ENCODE results near the gene IRS1. TPM values are rescaled to one million over a fixed set of nuclear protein-coding genes. Genes with fewer than 3 reads are reported as not detected.

Gene IRS1
- total RNA-seq, 6 experiments from 2014 or later: 37.4 to 49.9 (median 44.4) TPM

DNA sequence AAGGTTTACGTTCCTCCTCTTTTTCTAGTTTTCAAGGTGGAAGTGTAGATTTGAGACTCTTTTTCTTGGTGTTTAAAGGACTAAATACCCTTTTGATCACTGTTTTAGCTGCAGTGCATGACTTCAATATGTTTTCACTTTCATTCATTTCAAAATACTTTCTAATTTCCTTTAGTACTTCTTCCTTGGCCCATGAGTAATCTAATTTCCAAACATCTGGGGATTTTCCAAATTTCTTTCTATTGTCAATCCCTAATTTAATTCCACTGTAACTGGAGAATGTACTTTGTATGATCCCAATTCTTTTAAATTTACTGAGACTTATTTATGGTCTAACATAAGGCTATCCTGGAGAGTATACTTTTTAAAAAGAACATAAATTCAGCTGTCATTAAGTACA lies 32.4 kb upstream of the IRS1 start:
- TF ChIP-seq, protein P1, sequence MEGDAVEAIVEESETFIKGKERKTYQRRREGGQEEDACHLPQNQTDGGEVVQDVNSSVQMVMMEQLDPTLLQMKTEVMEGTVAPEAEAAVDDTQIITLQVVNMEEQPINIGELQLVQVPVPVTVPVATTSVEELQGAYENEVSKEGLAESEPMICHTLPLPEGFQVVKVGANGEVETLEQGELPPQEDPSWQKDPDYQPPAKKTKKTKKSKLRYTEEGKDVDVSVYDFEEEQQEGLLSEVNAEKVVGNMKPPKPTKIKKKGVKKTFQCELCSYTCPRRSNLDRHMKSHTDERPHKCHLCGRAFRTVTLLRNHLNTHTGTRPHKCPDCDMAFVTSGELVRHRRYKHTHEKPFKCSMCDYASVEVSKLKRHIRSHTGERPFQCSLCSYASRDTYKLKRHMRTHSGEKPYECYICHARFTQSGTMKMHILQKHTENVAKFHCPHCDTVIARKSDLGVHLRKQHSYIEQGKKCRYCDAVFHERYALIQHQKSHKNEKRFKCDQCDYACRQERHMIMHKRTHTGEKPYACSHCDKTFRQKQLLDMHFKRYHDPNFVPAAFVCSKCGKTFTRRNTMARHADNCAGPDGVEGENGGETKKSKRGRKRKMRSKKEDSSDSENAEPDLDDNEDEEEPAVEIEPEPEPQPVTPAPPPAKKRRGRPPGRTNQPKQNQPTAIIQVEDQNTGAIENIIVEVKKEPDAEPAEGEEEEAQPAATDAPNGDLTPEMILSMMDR (IDR thresholded peaks at IDR 0.05): no peak

DNA sequence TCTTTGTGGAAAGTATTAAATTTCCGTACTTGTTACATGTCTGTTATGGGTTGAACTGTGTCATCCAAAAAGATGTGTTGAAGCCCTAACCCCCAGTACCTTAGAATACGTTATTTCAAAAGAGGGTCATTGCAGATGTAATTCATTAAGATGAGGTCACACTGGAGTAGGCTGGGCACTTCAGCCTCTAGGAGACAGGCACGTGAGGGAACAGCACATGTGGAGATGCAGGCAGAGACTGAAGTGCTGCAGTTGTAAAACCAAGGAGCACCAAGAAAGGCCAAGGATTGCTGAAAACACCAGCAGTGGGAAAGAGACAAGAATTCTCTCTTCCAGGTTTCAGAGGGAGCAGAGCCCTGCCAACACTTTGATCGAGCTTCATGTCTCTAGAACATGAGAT lies 31.6 kb upstream of the IRS1 start:
- TF ChIP-seq, protein P1 (IDR thresholded peaks at IDR 0.05): no peak
- Mint-ChIP-seq H3K4me1 (ENCODE audit: low read depth) (peaks cover 29% of the 10 kb centered on the region), H3K27ac (no peak overlapping the region), H3K36me3 (ENCODE audit: low read depth) (no peaks in the 10 kb centered on the region; the same call in 1 of the 2 replicates), H3K4me3 (no peak overlapping the region), H3K9me3 (no peaks in the 10 kb centered on the region), H3K27me3 (ENCODE audit: insufficient read depth) (no peaks in the 10 kb centered on the region)
- no peak for DNase-seq

More for the DNA sequence above, 32.4 kb upstream of the IRS1 start:
- Mint-ChIP-seq H3K27me3 (ENCODE audit: insufficient read depth) (no peaks in the 10 kb centered on the region), H3K9me3 (no peaks in the 10 kb centered on the region), H3K27ac (no peak overlapping the region), H3K4me3 (no peak overlapping the region), H3K36me3 (ENCODE audit: low read depth) (peaks cover 3% of the 10 kb centered on the region), H3K4me1 (ENCODE audit: low read depth) (peaks cover 33% of the 10 kb centered on the region)
- no peak for DNase-seq

DNA sequence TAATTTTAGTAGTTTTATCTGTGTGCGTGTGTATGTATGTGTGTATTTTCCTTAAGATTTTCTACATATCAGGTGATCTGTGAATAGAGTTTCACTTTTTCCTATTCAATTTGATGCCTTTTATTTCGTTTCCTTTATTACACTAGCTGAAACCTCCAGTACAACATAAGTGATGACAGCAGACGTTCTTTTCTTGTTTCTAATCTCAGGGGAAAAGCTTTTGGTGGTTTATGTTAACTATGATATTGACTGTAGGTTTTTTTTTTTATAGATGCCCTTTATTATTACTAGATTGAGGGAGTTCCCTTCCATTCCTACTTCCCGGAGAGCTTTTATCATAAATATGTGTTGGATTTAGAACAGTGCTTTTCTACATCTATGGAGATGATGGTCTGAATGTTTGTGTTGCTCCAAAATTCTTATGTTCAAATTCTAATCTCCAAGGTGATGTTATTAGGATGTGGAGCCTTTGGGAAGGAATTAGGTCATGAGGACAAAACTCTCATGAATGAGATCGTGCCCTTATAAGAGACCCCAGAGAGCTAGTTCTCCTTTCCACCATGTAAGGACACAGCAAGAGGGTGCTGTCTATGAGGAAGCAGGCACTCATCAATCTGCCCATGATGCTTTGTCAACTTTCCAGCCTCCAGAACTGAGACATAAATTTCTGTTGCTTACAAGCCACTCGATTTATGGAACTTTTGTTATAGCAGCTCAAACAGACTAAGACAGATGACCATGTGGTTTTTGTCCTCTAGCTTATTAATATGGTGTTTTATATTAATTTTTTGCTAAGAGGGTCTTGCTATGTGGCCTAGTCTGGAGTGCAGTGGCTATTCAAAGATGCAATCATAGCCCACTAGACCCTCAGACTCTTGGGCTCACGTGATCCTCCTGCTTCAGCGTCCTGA lies 30.4 kb upstream of the IRS1 start:
- H3K36me3 Mint-ChIP-seq (ENCODE audit: low read depth): no peaks in the 10 kb centered on the region; the same call in 1 of the 2 replicates
- TF ChIP-seq, protein P1 (IDR thresholded peaks at IDR 0.05): no peak
- no peaks in the 10 kb centered on the region for H3K27me3 Mint-ChIP-seq (ENCODE audit: insufficient read depth)
- H3K4me3 Mint-ChIP-seq: no peak overlapping the region
- H3K27ac Mint-ChIP-seq: no peak overlapping the region
- DNase-seq: no peak
- H3K9me3 Mint-ChIP-seq: no peaks in the 10 kb centered on the region
- H3K4me1 Mint-ChIP-seq (ENCODE audit: low read depth): peaks cover 29% of the 10 kb centered on the region

DNA sequence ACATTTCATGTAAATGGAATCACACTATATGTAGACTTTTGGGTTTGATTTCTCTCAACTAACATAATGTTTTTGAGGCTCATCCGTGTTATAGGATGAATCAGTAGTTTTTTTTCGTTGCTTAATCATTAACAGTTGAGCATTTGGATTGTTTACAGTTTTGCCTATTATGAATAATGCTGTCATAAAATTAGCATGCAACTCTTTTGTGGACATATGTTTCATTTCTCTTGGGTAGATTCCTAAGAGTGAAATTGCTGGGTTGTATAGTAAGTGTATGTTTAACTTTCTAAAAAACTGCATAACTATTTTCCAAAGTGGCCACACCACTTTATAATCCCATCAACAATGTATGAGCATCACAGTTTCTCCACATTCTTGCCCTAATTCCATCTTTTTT lies 28.6 kb upstream of the IRS1 start:
- Mint-ChIP-seq H3K4me3 (no peak overlapping the region), H3K4me1 (ENCODE audit: low read depth) (peaks cover 29% of the 10 kb centered on the region), H3K27ac (no peak overlapping the region; the same call in 1 of the 2 replicates), H3K9me3 (no peaks in the 10 kb centered on the region), H3K27me3 (ENCODE audit: insufficient read depth) (no peaks in the 10 kb centered on the region), H3K36me3 (ENCODE audit: low read depth) (peaks cover 4% of the 10 kb centered on the region; the same call in 1 of the 2 replicates)
- DNase-seq: no peak
- TF ChIP-seq, protein P1 (IDR thresholded peaks at IDR 0.05): no peak

DNA sequence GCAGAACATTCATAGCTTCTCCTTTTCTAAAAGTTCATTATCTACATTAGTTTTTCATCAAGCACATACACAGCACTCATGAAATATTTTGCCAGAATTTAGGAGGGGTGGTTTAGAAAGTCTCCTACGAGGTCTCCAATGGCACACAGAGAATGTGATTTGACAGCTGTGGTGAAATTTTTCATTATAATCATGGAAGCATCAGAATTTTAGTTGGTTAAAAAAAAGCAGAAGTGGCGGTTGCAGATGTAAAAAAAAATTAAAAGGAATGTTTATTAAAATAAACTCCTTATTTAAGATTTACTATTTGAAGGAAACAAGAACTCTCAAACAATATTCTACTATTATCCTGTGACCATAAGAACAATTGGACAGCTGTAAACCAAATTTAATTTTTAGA lies 25.4 kb upstream of the IRS1 start:
- Mint-ChIP-seq H3K4me3 (no peak overlapping the region), H3K36me3 (ENCODE audit: low read depth) (peaks cover 4% of the 10 kb centered on the region; the same call in 1 of the 2 replicates), H3K27ac (no peak overlapping the region), H3K9me3 (no peaks in the 10 kb centered on the region), H3K4me1 (ENCODE audit: low read depth) (peaks cover 22% of the 10 kb centered on the region), H3K27me3 (ENCODE audit: insufficient read depth) (no peaks in the 10 kb centered on the region)
- TF ChIP-seq, protein P1 (IDR thresholded peaks at IDR 0.05): no peak
- DNase-seq: no peak
